ENCODE results near the gene OPA1. TPM values are rescaled to one million over a fixed set of nuclear protein-coding genes. Genes with fewer than 3 reads are reported as not detected.

Gene OPA1
- total and polyA plus RNA-seq, 2 of the 8 experiments (the other 6 are each of a cell fraction or from before 2014, with no cell fraction given), result 20.3 to 109 TPM

DNA sequence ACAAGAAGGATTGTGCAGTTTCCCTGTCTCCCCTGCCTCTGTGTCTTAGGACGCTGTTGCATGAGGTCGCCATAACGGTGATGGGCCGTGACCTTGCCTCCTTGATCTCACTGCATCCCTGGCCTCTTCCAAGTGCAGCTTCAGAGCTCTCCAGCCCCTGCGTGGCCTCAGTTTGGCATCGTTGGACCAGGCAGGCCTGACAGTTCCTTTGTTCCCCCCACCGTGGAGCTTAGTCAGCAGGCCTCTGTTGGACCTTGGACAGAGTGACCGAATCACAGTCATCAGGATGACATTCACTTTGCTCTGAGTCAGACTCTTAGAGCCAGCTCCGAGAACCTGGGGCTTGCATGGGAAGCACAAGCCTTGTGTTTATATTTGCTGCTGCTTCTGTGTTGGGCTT is 139.4 kb downstream of the OPA1 start:
- Histone ChIP-seq H3K23ac (ENCODE audit: insufficient read length) (no peak overlapping the region), H3K27me3 (replicated peaks in 1 of 4; ENCODE audit: control insufficient read depth in 3 of 4, extremely low read depth in 1 of 4, insufficient read depth in 3 of 4, low read length in 3 of 4) (no peaks in the 10 kb centered on the region; a peak in 2 of 7 replicates), H3K14ac (ENCODE audit: insufficient read length) (no peak overlapping the region), H3K18ac (ENCODE audit: extremely low read depth, low read length) (no peak overlapping the region; the same call in 1 of the 2 replicates), H3K9me3 (ENCODE audit: insufficient read depth in 2 of 2, low read depth in 1 of 2, low read length in 1 of 2) (no peaks in the 10 kb centered on the region), H2AFZ (ENCODE audit: low read length) (no peak overlapping the region), H4K91ac (replicated peaks; ENCODE audit: insufficient read length, low read length) (peak overlapping the region; percentile 12), H4K20me1 (replicated peaks in 1 of 2; ENCODE audit: control insufficient read depth in 1 of 2, insufficient read depth in 2 of 2, low read length in 2 of 2) (no peaks in the 10 kb centered on the region), H3K79me2 (ENCODE audit: control insufficient read depth in 1 of 2, insufficient read depth in 2 of 2, low read length in 2 of 2) (no peaks in the 10 kb centered on the region), H3K4me3 (ENCODE audit: extremely low read depth in 1 of 4, insufficient read depth in 2 of 4, low read depth in 3 of 4, low read length in 4 of 4) (no peak overlapping the region), H3K27ac (ENCODE audit: low read depth, low read length) (no peak overlapping the region), H4K8ac (ENCODE audit: extremely low read depth, insufficient read depth, low read length) (no peak overlapping the region), H3K9ac (replicated peaks in 1 of 4; ENCODE audit: extremely low read depth in 1 of 4, low read depth in 3 of 4, low read length in 3 of 4) (no peak overlapping the region), H2BK120ac (replicated peaks; ENCODE audit: low read depth, low read length) (peak overlapping the region; percentile 7), H3K23me2 (ENCODE audit: low read depth, low read length) (peaks cover 3% of the 10 kb centered on the region; the same call in 1 of the 2 replicates), H2BK20ac (ENCODE audit: low read length) (0 out of 2 replicates have a peak overlapping the region, but pooled peaks have one; percentile 63), H3K56ac (replicated peaks; ENCODE audit: insufficient read length, low read depth, low read length) (no peak overlapping the region), H3K4ac (replicated peaks; ENCODE audit: insufficient read length, low read depth, low read length) (no peak overlapping the region), H3K79me1 (ENCODE audit: low read depth, low read length) (no peaks in the 10 kb centered on the region), H3K36me3 (ENCODE audit: control insufficient read depth in 2 of 4, insufficient read depth in 4 of 4, low read length in 3 of 4) (no peaks in the 10 kb centered on the region), H3K4me1 (replicated peaks in 1 of 4; ENCODE audit: control insufficient read depth in 3 of 4, insufficient read depth in 4 of 4, low read length in 3 of 4) (peaks cover 2 to 15% (median 8%) of the 10 kb centered on the region in 4 experiments; a peak in 6 of 7 replicates), H2BK12ac (ENCODE audit: low read depth, low read length) (peak overlapping the region; percentile 65; the same call in 1 of the 2 replicates), H2BK5ac (ENCODE audit: low read depth, low read length) (no peak overlapping the region; the same call in 1 of the 2 replicates), H2BK15ac (ENCODE audit: low read length) (no peak overlapping the region; the same call in 1 of the 2 replicates), H2AK5ac (ENCODE audit: low read depth, low read length) (no peak overlapping the region), H4K5ac (ENCODE audit: insufficient read length, low read depth, low read length) (peak overlapping the region; percentile 7), H3K4me2 (ENCODE audit: insufficient read depth in 1 of 2, low read depth in 2 of 2, low read length in 2 of 2) (no peak overlapping the region)
- CTCF ChIA-PET (ENCODE audit: partially characterized antibody), result interaction anchor here (1.3 kb wide), 2 partner anchors 12 to 35 kb away, joined by 3 to 5 read pairs; no protein-coding TSS in a partner anchor
- POLR2A ChIA-PET (ENCODE audit: partially characterized antibody), result no interaction called here
- FAIRE-seq (no peak), DNase-seq (ENCODE audit: low read depth in 1 of 2, low spot score in 2 of 2) (no peak)
- WGBS, 2 experiments (ENCODE audit: extremely low coverage in 1 of 2, insufficient coverage in 1 of 2, insufficient read length in 1 of 2, insufficient replicate concordance in 2 of 2, low coverage in 1 of 2, low lambda C conversion rate in 2 of 2, missing lambda C conversion rate in 1 of 2), result 99% methylated on average over 9 of the region's 9 CpGs; no CpG with 5 or more reads in 1 of the 2 experiments
- TF ChIP-seq CBX5 (IDR thresholded peaks at IDR 0.05; ENCODE audit: low read depth, low read length) (no peak), TAF7 (optimal IDR thresholded peaks at IDR 0.05; ENCODE audit: borderline replicate concordance, low read depth, low read length) (no peak), TEAD4 (IDR thresholded peaks at IDR 0.05; ENCODE audit: low read depth, low read length) (no peak), PHF8 (conservative IDR thresholded peaks at IDR 0.05; ENCODE audit: low read depth, low read length) (no peak), TCF12 (IDR thresholded peaks at IDR 0.05; ENCODE audit: low read depth, low read length) (no peak), BCL11A (IDR thresholded peaks at IDR 0.05; ENCODE audit: low read depth in 2 of 2, low read length in 2 of 2) (no peak)

Measured in H1 (cell line).